ENCODE data around the gene SORCS1. TPM values are rescaled to one million over a fixed set of nuclear protein-coding genes. Genes with fewer than 3 reads are reported as not detected.

Gene SORCS1
- total RNA-seq, 6 experiments from 2014 or later, result 0.09 to 0.14 (median 0.10) TPM; not detected in 3

DNA sequence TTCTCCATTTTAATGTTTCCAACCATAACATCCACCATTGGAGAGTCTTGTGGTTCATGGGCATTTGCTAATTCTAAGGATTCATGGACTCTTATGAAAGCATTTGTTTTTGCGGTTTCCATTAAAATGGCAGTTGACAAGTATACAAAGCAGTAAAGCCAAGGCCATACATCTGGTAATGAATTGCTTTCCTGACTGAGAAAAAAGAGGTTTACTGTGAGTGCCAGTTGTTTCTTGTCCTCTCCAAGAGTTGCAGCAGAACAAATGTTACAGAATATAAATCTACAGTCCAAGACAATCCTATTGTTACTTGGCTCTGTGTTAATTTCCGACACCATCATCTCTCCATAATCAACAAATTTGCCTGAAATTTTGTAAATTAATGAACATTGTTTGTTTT lies 261.3 kb downstream of the SORCS1 start:
- H3K4me1 Mint-ChIP-seq (ENCODE audit: low read depth), result no peaks in the 10 kb centered on the region

DNA sequence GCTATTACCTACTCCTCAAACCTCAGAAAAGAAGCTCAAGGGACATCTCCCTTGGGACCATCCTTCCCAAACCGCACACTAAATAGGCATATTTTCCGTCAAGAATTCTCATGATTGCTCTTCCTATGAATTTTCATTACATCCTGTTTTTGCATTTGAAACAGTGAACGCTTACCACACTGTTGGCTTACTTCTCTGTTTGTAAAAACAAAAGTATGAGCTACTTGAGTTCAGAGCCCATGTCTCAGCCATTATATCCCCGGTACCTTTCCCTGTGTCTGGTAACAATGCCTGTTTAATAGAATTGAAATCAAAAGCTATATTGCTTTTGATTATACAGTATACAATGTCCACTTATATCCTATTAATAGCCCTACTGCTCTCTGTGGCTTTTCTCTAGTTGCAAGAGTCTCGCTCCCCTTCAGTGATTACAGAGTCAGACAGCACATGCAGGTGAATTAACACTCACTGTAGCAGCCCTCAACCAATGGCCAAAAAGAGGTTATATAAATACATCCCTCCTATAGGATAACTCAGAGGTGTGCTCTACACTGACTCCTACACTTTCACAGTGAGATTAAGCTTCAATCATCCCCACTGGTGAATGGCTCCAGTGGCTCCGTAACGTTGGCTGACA lies 264.4 kb downstream of the SORCS1 start:
- no peaks in the 10 kb centered on the region for H3K4me1 Mint-ChIP-seq (ENCODE audit: low read depth)
- no peak overlapping the region for H3K4me3 Mint-ChIP-seq
- peaks cover 4% of the 10 kb centered on the region; the same call in 1 of the 2 replicates for H3K27me3 Mint-ChIP-seq (ENCODE audit: insufficient read depth)
- no peak for DNase-seq
- no peak for TF ChIP-seq CTCF (IDR thresholded peaks at IDR 0.05)
- no peaks in the 10 kb centered on the region for H3K36me3 Mint-ChIP-seq (ENCODE audit: low read depth)
- H3K9me3 Mint-ChIP-seq, result peaks cover 31% of the 10 kb centered on the region
- H3K27ac Mint-ChIP-seq, result no peak overlapping the region

More for the DNA sequence above, 261.3 kb downstream of the SORCS1 start:
- DNase-seq, result no peak
- TF ChIP-seq CTCF (IDR thresholded peaks at IDR 0.05), result no peak
- H3K9me3 Mint-ChIP-seq, result peaks cover 40% of the 10 kb centered on the region
- no peaks in the 10 kb centered on the region for H3K36me3 Mint-ChIP-seq (ENCODE audit: low read depth)
- no peak overlapping the region for H3K27ac Mint-ChIP-seq
- no peak overlapping the region for H3K4me3 Mint-ChIP-seq
- no peaks in the 10 kb centered on the region; the same call in 1 of the 2 replicates for H3K27me3 Mint-ChIP-seq (ENCODE audit: insufficient read depth)

GRCh38 chr10:106898446-106898845 lies 266.1 kb downstream of the SORCS1 start:
- no peak for DNase-seq
- H3K9me3 Mint-ChIP-seq, result peaks cover 38% of the 10 kb centered on the region
- no peak for TF ChIP-seq CTCF (IDR thresholded peaks at IDR 0.05)
- no peaks in the 10 kb centered on the region for H3K4me1 Mint-ChIP-seq (ENCODE audit: low read depth)
- no peak overlapping the region for H3K27ac Mint-ChIP-seq
- no peaks in the 10 kb centered on the region for H3K36me3 Mint-ChIP-seq (ENCODE audit: low read depth)
- H3K27me3 Mint-ChIP-seq (ENCODE audit: insufficient read depth), result peaks cover 4% of the 10 kb centered on the region; the same call in 1 of the 2 replicates
- no peak overlapping the region for H3K4me3 Mint-ChIP-seq

- H3K4me1 Mint-ChIP-seq (ENCODE audit: low read depth), result no peaks in the 10 kb centered on the region
- peaks cover 38% of the 10 kb centered on the region for H3K9me3 Mint-ChIP-seq
- H3K27me3 Mint-ChIP-seq (ENCODE audit: insufficient read depth), result peaks cover 4% of the 10 kb centered on the region; the same call in 1 of the 2 replicates
- DNase-seq, result no peak
- no peaks in the 10 kb centered on the region for H3K36me3 Mint-ChIP-seq (ENCODE audit: low read depth)
- TF ChIP-seq CTCF (IDR thresholded peaks at IDR 0.05), result no peak
- H3K27ac Mint-ChIP-seq, result no peak overlapping the region
- H3K4me3 Mint-ChIP-seq, result no peak overlapping the region
These were observed 266.8 kb downstream of the SORCS1 start for GRCh38 chr10:106897719-106898118.

GRCh38 chr10:106894692-106895091 lies 269.8 kb downstream of the SORCS1 start:
- Mint-ChIP-seq H3K4me3 (no peak overlapping the region), H3K27ac (no peak overlapping the region), H3K27me3 (ENCODE audit: insufficient read depth) (0 out of 2 replicates have a peak, but pooled peaks cover 4% of the 10 kb centered on the region), H3K9me3 (peaks cover 44% of the 10 kb centered on the region), H3K4me1 (ENCODE audit: low read depth) (no peaks in the 10 kb centered on the region), H3K36me3 (ENCODE audit: low read depth) (no peaks in the 10 kb centered on the region)
- TF ChIP-seq CTCF (IDR thresholded peaks at IDR 0.05), result no peak
- no peak for DNase-seq
